ENCODE measurements around the gene ITGB2.

ITGB2 gene

GRCh38 chr21:44953628-44954021 is 32.9 kb upstream of the ITGB2 start:
- no peak for TF ChIP-seq REST (IDR thresholded peaks at IDR 0.05; ENCODE audit: insufficient read depth in 1 of 2, low read depth in 2 of 2, low read length in 2 of 2)
- TF ChIP-seq SIN3A (IDR thresholded peaks at IDR 0.05; ENCODE audit: borderline replicate concordance, insufficient read depth, low read length), result no peak
- no peak for TF ChIP-seq TAF1 (IDR thresholded peaks at IDR 0.05; ENCODE audit: borderline replicate concordance, insufficient read depth, low read length)
- no peak for TF ChIP-seq POLR2AphosphoS5 (IDR thresholded peaks at IDR 0.05; ENCODE audit: low read depth, low read length)
- TF ChIP-seq FOXP2 (optimal IDR thresholded peaks at IDR 0.05; ENCODE audit: borderline replicate concordance, extremely low read depth, extremely low read length, insufficient read depth), result no peak

DNA sequence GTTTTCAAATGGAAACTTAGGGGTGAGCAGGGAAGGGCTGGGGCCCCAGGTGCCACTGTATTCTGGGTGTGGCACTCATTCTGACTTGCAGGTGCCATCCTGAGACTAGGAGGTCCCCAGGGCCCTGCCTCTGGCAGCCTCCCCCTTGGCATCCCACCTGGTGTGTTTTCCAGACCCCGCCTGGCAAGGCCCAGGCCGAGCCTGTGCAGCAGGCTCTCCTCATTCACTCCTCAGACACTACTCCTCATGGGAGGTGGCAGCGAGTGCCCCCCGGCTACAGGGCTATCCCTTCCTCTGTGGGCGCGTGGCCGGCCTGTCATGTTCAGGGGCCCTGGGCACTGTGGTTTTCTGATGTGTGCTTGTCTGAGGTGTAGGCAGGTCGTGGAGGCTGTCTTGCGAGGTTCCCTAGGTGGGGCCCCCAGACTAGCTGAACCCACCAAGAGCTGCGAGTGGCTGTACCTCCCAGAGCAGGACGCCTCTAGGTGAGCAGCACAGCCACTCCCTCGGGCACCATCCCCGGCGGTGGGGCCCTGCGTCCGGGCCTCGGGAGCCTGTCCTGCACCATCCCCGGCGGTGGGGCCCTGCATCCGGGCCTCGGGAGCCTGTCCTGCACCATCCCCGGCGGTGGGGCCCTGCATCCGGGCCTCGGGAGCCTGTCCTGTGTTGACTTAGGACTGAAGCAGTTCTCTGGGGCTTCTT is 32.4 kb upstream of the ITGB2 start:
- TF ChIP-seq REST (IDR thresholded peaks at IDR 0.05; ENCODE audit: insufficient read depth in 1 of 2, low read depth in 2 of 2, low read length in 2 of 2) (no peak), TAF1 (IDR thresholded peaks at IDR 0.05; ENCODE audit: borderline replicate concordance, insufficient read depth, low read length) (no peak), FOXP2 (optimal IDR thresholded peaks at IDR 0.05; ENCODE audit: borderline replicate concordance, extremely low read depth, extremely low read length, insufficient read depth) (no peak), SIN3A (IDR thresholded peaks at IDR 0.05; ENCODE audit: borderline replicate concordance, insufficient read depth, low read length) (no peak), POLR2AphosphoS5 (IDR thresholded peaks at IDR 0.05; ENCODE audit: low read depth, low read length) (no peak)

GRCh38 chr21:44952116-44952928 is 31.6 kb upstream of the ITGB2 start:
- no peak for TF ChIP-seq POLR2AphosphoS5 (IDR thresholded peaks at IDR 0.05; ENCODE audit: low read depth, low read length)
- TF ChIP-seq TAF1 (IDR thresholded peaks at IDR 0.05; ENCODE audit: borderline replicate concordance, insufficient read depth, low read length), result no peak
- no peak for TF ChIP-seq REST (IDR thresholded peaks at IDR 0.05; ENCODE audit: insufficient read depth in 1 of 2, low read depth in 2 of 2, low read length in 2 of 2)
- no peak for TF ChIP-seq SIN3A (IDR thresholded peaks at IDR 0.05; ENCODE audit: borderline replicate concordance, insufficient read depth, low read length)
- TF ChIP-seq FOXP2 (optimal IDR thresholded peaks at IDR 0.05; ENCODE audit: borderline replicate concordance, extremely low read depth, extremely low read length, insufficient read depth), result no peak

DNA sequence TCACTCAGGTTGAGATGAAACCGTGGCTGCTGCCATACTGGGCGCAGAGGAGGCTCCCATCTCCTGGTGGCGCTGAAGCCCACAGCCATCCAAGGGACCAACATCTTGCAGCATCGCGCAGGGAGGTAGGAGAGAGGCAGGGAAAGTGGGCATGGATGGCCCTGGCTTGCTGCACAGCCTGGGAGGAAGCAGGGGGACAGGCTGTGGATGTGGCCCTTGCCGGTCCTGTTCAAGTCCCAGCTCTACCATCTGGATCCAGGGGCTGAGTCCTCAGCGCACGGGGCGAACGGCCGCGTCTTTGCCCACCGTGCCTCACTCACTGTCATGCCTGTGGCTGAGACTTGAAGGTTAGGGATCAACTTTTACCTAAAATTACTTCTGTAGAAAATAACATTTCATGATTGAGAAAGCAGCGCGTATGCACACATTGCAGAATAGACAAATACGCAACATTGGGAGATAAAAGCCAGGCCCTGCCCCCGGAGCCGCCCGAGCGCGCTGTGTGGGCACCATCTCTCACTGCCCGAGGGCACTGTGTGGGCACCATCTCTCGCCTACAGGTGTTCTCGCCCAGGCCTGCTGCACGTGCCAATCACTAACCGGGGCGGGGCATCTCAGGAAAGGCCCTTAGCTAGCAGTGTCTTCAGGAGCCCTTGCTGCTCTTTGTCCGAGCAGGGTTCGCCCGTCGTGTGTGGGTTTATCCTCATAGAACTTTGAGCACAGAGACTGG is 30.7 kb upstream of the ITGB2 start:
- TF ChIP-seq SIN3A (IDR thresholded peaks at IDR 0.05; ENCODE audit: borderline replicate concordance, insufficient read depth, low read length) (no peak), FOXP2 (optimal IDR thresholded peaks at IDR 0.05; ENCODE audit: borderline replicate concordance, extremely low read depth, extremely low read length, insufficient read depth) (no peak), REST (IDR thresholded peaks at IDR 0.05; ENCODE audit: insufficient read depth in 1 of 2, low read depth in 2 of 2, low read length in 2 of 2) (no peak), POLR2AphosphoS5 (IDR thresholded peaks at IDR 0.05; ENCODE audit: low read depth, low read length) (no peak), TAF1 (IDR thresholded peaks at IDR 0.05; ENCODE audit: borderline replicate concordance, insufficient read depth, low read length) (no peak)

Measured in PFSK-1 (cell line).